GM19468 (cell line): ENCODE results near the gene PARVB.

Experiments used
- ATAC-seq: cut with Tn5 transposase; IDR thresholded peaks from one replicate; pipeline ENCODE4 v1.9.1; 2021; ENCODE audit warnings: mild to moderate bottlenecking, moderate library complexity, moderate number of reproducible peaks; ENCODE audit not compliant: unreplicated experiment; ENCODE audit errors: extremely low read depth

PARVB gene

DNA sequence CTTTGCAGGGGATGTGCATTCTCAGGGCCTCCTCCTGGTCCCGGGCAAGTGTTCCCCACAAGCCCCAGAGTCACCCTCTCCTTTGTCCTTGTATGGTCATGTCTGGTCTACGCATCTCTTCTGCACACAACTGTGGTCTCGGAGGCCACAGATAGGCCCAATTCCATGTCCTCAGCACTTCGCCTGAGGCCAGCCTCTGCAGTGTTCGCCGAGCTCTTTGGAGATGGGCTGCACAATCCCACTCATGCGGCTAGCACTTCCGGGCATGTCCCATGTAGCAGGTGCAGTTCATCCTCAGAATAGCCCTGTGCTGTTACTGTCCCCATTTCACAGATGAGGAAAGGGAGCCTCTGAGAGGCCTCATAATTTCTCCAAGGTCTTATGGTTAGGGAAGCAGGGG lies 164.2 kb downstream of the PARVB start:
- no peak for ATAC-seq

DNA sequence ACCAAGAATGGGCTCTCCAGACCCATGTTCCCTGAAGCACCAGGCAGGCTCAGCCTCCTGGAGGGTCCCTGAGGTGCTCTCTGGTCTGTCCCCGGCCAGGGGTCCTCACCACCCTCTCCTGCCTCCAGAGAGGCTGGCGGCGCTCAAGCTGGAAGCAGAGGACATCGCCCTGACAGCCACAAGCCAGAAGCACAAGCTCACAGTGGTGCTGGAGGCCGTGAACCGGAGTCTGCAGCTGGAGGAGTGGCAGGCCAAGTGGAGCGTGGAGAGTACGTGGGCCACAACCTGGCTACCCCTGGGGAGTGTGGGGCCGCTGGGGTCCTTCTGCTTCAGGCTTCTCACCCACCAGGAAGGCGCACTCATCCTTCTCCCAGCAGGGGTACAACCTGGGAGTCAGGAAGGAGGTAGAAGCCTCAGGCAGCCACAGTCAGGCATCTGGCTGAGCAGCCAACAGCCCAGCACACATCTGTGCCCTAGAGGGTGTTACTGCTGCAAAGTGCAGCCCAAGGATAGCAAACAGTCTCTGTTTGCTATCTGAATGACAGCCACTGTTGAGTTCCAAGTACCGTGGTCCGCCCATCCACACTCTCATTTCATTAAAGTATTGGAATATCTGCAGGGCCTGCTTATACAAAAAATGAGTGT lies 165.0 kb downstream of the PARVB start:
- ATAC-seq = no peak

DNA sequence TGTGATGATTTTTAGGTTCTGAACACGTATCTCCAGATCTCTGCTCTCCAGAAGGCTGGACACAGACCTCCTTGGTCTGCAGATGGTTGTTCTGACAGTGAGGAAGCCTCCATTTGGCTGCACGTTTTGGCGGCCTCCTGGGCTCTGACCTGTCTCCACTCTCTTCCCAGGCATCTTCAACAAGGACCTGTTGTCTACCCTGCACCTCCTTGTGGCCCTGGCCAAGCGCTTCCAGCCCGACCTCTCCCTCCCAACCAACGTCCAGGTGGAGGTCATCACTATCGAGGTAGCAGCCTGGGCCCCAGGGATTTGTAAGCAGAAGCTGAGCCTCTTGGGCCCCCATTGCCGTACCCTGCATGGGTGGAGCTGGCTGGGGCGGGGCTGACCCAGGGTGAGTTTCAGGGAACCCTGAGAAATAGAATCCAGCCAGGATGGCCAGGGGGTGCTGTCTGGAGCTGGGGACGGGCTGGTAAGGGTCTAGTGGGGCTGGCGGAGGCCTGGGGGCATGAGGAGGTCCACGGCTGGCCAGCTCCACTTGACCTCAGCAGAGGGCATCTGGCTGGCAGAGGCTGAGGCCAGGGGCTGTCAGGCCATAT lies 166.4 kb downstream of the PARVB start:
- no peak for ATAC-seq

DNA sequence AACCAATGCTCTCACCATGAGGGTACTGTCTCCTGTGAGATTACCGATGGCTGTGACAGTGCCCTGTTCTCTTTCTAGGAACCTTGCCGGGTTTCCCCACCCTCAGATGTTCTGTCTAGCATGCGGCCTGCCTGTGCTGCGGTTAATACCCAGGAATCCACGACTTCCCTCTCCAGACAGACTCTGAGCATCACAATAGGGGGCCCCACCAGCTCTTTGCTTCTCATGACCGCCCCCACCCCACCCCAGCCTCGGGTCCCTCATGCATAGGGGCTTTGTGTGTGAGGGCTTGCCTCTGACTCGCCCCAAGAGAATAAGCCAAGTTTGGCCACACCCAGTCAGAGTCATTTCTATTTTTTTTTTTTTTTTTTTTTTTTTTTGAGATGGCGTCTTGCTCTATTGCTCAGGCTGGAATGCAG lies 166.9 kb downstream of the PARVB start:
- ATAC-seq = no peak

DNA sequence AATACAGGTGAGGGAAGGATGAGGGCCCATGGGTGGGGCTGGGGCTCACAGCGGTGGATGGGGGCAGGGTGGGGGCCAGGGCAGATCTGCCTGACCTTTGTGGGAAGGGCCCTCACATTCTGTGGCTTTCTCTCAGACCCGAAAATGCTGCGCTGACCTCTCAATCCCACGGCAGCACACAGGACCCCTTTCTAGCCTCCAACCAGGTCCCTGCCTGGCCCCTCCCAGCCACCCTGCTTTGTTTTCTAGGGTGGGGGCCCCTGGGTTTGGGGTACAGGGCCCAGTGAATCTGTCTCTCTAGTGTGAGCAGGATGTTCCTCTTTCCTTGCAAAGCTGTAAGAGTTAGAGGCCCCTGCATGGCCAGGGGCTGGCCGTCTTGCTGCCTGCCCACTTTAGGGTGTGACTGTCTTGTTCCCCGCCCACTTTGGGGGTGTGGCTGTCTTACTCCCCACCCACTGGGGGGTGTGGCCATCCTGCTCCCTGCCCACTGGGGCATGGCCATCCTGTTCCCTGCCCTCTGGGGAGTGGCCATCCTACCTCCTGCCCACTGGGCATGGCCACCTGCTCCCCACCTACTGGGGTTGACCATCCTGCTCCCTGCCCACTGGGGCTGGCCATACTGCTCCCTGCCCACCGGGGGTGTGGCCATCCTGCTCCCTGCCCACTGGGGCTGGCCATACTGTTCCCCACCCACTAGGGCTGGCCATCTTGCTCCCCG lies 168.2 kb downstream of the PARVB start:
- ATAC-seq = no peak

DNA sequence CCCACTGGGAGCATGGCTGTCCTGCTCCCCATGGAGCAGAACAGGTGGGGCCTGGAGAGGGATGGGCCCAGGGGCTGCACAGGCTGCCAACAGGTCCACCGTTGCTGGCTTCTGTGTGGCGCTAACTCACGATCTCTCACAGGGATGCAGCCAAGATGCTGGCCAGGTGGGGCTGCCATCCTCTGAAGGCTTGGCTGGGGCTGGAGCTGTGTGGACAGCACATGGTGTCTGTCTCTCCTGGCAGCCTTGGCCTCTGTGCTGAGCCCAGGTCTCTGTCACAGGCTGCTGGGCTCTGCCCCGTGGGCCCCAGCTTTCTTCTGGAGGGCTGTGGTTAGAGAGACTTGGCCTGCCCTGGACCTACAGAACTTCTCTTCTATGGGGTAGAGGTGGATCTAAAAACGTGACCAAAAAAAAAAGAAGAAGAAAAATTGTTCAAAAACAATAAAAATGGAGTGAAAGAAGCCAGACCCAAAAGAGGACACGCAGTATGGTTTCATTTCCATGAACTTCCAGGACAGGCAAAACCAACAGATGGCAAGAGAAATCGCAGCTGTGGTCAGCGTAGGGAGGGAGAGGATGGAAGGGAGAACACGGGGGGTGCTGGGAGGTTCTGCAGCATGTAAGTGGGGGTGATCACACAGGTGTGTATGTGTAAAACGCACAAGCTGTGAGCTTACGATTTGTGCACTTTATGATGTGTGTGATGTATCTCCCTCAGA lies 168.9 kb downstream of the PARVB start:
- no peak for ATAC-seq

DNA sequence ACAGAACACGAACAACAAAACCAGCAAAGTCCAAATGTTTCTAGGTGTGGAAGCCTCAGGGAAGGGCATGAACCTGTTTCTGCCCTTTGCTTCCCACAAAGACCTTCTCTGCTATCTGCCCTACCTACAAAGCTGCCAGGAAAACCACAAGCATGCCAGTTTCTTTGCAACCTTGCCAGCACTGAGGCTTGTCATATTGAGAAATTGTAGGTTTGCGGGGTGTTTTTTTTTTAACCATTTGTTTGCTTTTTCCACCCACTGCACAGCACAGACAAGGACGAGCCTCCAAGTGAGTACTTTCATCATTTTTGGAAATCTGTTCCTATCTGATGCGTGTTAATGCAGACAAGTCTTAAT lies 169.4 kb downstream of the PARVB start:
- ATAC-seq = no peak

DNA sequence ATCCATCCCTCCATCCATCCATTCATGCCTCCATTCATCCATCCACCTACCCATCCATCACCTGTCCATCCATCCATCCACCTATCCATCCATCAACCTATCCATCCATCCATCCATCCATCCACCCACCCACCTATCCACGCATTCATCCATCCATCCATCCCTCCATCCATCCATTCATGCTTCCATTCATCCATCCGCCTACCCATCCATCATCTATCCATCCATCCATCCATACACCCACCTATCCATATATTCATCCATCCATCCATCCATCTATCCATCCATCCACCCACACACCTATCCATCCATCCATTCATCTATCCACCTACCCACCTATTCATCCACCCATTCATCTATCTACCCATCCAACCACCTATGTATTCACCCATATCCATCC lies 170.5 kb downstream of the PARVB start:
- ATAC-seq = no peak

DNA sequence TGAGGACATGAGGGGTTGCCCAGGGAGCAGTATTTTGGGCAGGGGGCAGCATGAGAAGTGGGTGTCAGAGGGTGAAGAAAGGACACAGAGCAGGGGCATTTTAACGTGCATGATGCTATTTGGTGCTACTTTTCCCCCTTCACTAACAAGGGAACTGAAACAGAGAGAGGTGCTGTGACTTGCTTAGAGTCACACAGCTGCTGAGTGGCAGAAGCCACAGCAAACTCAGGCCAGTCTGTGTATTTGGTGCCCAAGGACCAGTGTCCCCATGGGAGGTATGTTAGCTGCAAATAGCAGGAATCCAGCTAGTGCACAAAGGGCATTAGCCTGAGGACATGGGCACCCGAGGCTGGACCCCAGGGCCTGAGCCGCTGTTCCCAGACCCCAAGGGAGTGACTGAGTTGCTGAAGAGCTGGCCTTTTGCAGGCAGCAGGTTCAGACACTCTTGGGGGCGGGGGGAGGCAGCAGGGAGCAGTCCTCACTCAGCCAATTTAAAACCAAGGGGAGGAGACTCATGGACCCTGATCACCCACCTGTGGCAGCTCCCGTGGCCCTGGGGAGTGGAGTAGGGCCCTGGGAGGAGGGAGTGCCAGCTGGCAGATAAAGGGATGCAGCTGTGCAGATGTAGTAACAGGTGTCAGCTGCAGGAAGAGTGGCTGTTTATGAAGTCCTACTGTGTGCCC lies 171.2 kb downstream of the PARVB start:
- no peak for ATAC-seq

DNA sequence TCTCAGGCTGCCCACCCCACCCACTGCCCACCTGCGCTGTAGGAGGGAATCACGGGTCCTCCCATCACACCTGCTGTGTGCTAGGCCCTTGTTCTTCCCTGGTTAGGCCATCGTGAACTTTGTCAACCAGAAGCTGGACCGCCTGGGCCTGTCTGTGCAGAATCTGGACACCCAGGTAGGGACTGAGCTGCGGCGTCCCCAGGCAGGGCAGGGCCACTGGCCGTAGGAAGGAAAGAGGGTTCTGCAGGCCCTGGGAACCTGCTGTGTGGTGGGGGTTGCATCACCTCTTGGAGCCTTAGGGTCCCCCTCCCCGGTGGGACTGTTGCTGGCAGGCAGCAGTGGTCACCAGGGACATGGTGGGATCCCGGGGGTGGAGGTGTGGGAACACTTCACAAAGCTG lies 172.1 kb downstream of the PARVB start:
- ATAC-seq = no peak

DNA sequence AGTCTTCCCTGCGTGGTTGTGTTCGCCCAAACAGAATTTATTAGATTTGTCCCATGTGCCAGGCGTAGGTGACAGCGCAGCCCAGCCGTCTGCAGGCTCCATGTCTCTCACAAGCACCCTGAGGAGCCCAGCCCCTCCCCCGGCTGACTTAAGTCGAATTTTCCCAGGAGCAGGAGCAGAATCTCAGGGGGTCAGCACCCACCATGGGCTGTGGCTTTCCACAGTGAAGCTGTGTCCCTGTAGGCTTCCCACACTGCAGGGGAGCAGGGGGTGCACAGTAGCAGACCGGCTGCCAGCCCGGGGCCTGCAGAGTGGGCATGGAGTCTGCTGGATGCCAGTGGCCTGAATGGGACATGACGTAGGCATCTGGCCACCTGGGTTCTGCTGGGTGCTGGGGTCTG lies 172.6 kb downstream of the PARVB start:
- ATAC-seq = no peak

DNA sequence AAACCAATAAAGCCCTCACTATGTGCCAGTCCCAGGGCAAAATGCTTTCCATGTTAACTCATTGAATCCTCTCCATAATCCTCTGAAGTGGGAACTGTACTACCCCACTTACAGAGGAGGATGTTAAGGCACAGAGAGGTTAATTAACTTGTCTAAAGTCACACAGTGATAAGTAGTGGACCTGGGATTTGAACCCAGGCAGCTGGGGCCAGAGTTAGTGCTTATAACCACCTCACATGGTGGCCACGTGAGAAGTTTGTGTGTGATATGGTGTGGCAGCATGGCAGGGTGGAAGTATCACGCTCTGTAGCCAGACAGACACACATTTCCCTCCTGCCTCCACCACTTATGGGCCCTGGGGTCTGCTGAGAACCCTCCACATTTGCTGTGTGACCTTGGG lies 173.2 kb downstream of the PARVB start:
- ATAC-seq = no peak

DNA sequence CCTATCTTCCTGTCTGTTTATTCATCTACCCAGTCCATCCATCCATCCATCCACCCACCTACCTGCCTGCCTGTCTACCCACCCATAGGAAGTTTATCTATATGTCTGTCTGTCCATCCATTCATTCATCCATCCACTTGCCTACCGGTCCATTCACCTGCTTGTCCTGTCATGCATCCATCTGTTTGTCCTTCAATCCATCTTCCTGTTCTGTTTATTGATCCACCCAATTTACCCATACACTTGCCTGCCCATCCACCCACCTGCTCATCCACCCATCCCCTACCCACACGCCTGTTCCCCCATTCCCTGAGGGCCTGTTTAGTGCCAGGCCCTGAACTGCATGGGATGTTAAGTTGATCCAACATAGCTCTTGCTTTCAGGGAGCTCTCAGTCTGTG lies 175.1 kb downstream of the PARVB start:
- ATAC-seq = no peak

DNA sequence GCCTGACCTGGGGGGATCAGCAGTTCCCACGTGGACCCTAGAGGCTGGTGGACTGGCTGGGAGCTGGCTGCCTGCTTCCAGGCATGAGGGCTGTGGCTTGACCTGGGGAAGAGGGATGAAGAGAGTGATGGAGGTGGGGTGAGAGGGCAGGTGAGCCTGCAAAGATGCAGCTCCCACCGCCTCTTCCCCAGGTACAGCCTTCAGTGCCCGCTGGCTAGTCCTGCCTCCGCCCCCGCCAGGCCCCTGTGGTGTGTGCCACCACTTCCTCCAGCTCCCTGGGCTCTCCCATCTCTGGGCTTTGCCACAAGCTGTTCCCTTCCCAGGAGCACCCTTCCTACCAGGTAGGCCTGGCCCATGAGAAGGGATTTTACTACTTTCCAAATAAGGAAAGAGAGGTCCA lies 175.8 kb downstream of the PARVB start:
- ATAC-seq = no peak

DNA sequence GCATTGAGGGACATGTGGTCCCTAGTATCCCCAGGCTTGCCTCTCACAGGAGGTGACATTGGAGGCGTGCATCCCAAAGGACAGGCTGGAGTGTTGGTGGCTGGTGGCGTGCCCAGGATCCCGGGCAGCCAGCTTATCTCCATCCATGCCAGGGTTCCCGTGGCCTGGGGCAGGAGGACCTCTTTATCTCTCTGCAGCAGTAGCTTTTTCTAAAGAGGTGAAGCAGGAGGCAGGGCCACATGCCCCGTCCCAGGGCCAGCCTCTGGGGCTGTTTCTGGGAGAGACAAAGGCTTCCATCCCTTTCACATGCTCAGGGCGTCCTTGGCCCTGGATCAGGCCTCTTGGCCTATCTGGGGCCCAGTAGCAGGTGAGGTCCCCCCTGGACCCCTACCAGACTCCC lies 176.3 kb downstream of the PARVB start:
- ATAC-seq = no peak

DNA sequence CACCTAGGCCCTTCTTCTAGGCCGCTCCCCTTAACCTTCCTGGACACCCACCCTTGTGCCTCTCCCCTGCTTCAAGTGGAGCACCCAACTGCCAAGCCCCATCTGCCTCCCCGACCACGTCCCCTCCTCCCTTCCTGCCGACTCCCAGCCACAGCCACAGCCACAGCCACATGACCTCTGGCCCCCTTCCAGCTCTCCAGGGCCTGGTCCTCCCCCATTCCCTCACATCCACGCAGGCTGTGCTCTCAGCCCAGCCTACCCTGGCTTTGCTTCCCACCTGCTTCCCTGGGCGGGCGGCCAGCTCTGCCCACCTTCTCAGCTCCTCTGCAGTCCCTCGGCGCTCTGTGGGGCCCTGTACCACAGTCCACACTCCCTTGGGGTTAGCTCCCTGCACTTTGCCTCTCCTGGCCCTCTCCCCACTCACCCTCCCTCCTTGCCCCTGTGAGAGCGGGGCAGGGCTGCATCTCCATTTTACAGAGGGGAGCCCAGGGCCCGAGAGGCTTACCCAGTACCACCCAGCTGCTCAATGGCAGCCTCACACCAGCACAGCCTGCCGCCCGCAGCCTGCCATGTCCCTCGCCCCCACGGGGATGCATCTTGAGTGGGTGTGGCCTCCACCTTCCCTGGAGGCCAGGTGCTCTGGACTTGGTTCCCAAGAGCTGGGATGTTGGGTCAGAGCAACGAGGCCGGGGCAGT lies 176.9 kb downstream of the PARVB start:
- no peak for ATAC-seq

DNA sequence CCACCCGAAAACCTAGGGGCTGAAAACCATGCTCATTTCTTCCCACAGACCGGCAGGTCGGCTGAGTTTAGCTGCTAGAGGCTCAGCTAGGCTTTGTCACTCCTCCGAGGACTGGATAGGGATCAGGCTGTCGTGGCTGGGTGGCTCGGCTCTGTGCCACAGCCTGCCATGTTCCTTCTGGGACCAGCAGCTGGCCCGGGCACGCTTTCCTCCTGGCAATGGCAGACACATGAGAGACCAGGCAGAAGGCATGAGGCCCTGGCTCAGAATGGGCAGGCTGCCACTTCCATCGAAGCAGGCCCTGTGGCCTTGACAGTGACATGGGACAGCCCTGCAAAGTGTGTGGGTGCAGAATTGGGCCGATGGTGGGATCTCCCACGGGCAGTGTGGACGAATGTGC lies 177.6 kb downstream of the PARVB start:
- ATAC-seq = no peak

DNA sequence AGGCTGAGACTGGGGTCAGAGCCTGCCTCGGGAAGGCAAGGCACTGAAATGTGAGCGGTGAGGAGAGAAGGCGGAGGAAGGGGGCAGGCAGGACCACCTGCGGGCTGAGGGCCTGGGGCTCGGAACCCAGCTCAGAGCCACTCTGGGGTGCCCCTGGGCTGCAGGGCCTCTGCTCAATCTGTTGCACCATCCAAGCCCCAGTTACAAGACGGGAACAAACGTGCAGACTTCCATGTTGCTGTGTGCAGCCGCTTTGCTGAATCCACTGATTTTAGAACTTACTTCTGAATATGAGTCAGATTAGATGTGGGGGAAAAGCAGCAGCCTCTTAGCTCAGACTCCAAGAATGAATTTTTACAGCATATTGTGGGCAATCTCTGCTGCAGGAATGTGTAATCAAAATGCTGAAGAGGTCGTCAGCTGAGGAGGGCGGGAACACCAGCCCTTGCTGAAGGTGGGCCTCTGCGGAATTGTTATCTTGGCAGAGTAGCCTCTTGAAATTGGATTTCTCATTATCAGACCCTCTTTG lies 178.2 kb downstream of the PARVB start:
- no peak for ATAC-seq

DNA sequence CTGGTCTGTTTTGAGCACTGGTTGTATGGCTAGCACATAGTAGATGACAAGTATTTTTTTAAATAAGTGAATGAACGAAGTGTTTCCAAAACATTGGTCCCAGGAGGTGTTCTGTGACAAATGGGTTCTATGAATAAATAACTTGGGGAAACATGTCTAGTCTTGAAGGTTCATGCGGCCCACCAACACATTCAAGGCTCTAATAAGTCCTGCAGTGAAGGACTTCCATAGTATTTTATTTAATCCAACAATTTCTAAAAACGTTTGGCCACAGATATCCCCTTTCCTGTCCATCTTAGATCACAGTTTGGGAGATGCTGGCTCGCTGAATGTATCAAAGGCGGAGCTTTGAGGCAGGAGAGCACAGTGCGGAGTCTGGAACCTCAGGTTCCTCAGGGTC lies 179.1 kb downstream of the PARVB start:
- ATAC-seq = no peak
